HEK293 (cell line): Measurements from ENCODE around the gene AXIN1.

Experiments used
- CTCF ChIA-PET: fragments of 350-600 bp; formaldehyde crosslinking; extraction: SDS; loops from one replicate; lab custom pipeline; 2021; ENCODE audit warnings: antibody characterized with exemption; lab: Yijun Ruan, JAX
- POLR2A ChIA-PET: fragments of 300-600 bp; formaldehyde crosslinking; extraction: SDS; loops from one replicate; lab custom pipeline; 2020; ENCODE audit warnings: antibody characterized with exemption, inconsistent platforms; lab: Yijun Ruan, JAX
- H3K27ac ChIP-seq: fragments of 200-500 bp; sonication (Bioruptor generic); 2 replicates; pipeline ENCODE4 v1.5.1; 2014; ENCODE audit warnings: low read depth, low read length, control low read depth, inconsistent platforms; ENCODE audit errors: extremely low read depth
- H3K36me3 ChIP-seq, 2 experiments: fragments of 200-500 bp in 1 of 2; sonication (Bioruptor generic) in 1 of 2; 1 replicate in 1 of 2; 2 replicates in 1 of 2; pipeline ENCODE4 v1.5.1; 2014 to 2017; ENCODE audit warnings: inconsistent platforms in 2 of 2, low read length in 2 of 2; ENCODE audit not compliant: control insufficient read depth in 2 of 2, insufficient read depth in 1 of 2
- H3K4me1 ChIP-seq: fragments of 200-500 bp; sonication (Bioruptor generic); 2 replicates; pipeline ENCODE4 v1.5.1; 2014; ENCODE audit warnings: mild to moderate bottlenecking, low read length, inconsistent platforms; ENCODE audit not compliant: control insufficient read depth, insufficient read depth
- H3K4me3 ChIP-seq: 2 replicates; pipeline ENCODE4 v1.5.1; 2011; ENCODE audit warnings: low read depth, mild to moderate bottlenecking, control low read depth, low read length, moderate library complexity
- H3K9me3 ChIP-seq: fragments of 200-500 bp; sonication (Bioruptor generic); 2 replicates; pipeline ENCODE4 v1.5.1; 2014; ENCODE audit warnings: low read depth, low read length, inconsistent platforms; ENCODE audit not compliant: control insufficient read depth, insufficient read depth
- BCL11B ChIP-seq: fragments of 450-650 bp; formaldehyde crosslinking; IDR thresholded peaks from 2 replicates; pipeline ENCODE4 v1.5.1; 2016; ENCODE audit warnings: low read depth, missing biosample characterization, missing genetic modification characterization
- HIC1 ChIP-seq: fragments of 450-650 bp; formaldehyde crosslinking; IDR thresholded peaks from 2 replicates; pipeline ENCODE4 v1.5.1; 2016; ENCODE audit warnings: missing biosample characterization, missing genetic modification characterization
- IKZF3 ChIP-seq: fragments of 450-650 bp; IDR thresholded peaks from 2 replicates; pipeline ENCODE4 v1.5.0; 2018; ENCODE audit warnings: missing biosample characterization, mild to moderate bottlenecking, missing genetic modification characterization, moderate library complexity
- KLF9 ChIP-seq: fragments of 450-650 bp; formaldehyde crosslinking; IDR thresholded peaks from 2 replicates; pipeline ENCODE4 v1.5.1; 2016; ENCODE audit warnings: missing biosample characterization, missing genetic modification characterization, low read depth
- ZEB2 ChIP-seq: fragments of 450-650 bp; formaldehyde crosslinking; IDR thresholded peaks from 2 replicates; pipeline ENCODE4 v1.5.1; 2016; ENCODE audit warnings: missing biosample characterization, missing genetic modification characterization
- ZNF169 ChIP-seq: fragments of 450-650 bp; formaldehyde crosslinking; IDR thresholded peaks from 2 replicates; pipeline ENCODE4 v1.5.1; 2016; ENCODE audit warnings: missing biosample characterization, missing genetic modification characterization
- ZNF223 ChIP-seq: fragments of 450-650 bp; formaldehyde crosslinking; IDR thresholded peaks from 2 replicates; pipeline ENCODE4 v1.5.1; 2016; ENCODE audit warnings: missing biosample characterization, missing genetic modification characterization
- ZNF398 ChIP-seq: fragments of 450-650 bp; formaldehyde crosslinking; IDR thresholded peaks from 2 replicates; pipeline ENCODE4 v1.5.1; 2017; ENCODE audit warnings: missing biosample characterization, missing genetic modification characterization
- ZNF558 ChIP-seq: fragments of 450-650 bp; formaldehyde crosslinking; IDR thresholded peaks from 2 replicates; pipeline ENCODE4 v1.5.1; 2016; ENCODE audit warnings: missing biosample characterization, missing genetic modification characterization
- ZNF571 ChIP-seq: fragments of 450-650 bp; formaldehyde crosslinking; IDR thresholded peaks from 2 replicates; pipeline ENCODE4 v1.5.0; 2017; ENCODE audit warnings: missing biosample characterization, missing genetic modification characterization
- ZNF610 ChIP-seq: fragments of 450-650 bp; formaldehyde crosslinking; IDR thresholded peaks from 2 replicates; pipeline ENCODE4 v1.5.1; 2016; ENCODE audit warnings: missing biosample characterization, missing genetic modification characterization, borderline replicate concordance
- ZNF645 ChIP-seq: fragments of 450-650 bp; formaldehyde crosslinking; IDR thresholded peaks from 2 replicates; pipeline ENCODE4; 2016; ENCODE audit warnings: missing biosample characterization, missing genetic modification characterization
- ZNF777 ChIP-seq: fragments of 450-650 bp; formaldehyde crosslinking; IDR thresholded peaks from 2 replicates; pipeline ENCODE4 v1.5.1; 2017; ENCODE audit warnings: missing biosample characterization, missing genetic modification characterization, borderline replicate concordance
- ZSCAN16 ChIP-seq: fragments of 450-650 bp; formaldehyde crosslinking; IDR thresholded peaks from 2 replicates; pipeline ENCODE4 v1.5.1; 2016; ENCODE audit warnings: missing biosample characterization, missing genetic modification characterization
- TF ChIP-seq, protein P1 (sequence below): fragments of 450-650 bp; formaldehyde crosslinking; IDR thresholded peaks from 2 replicates; pipeline ENCODE4 v1.5.1; 2016; ENCODE audit warnings: missing biosample characterization, missing genetic modification characterization
- TF ChIP-seq, protein P2 (sequence below): sonication (generic); formaldehyde crosslinking; IDR thresholded peaks from 2 replicates; pipeline ENCODE4 v1.8.1; 2022; ENCODE audit warnings: mild to moderate bottlenecking, moderate library complexity, missing genetic modification reagents
- TF ChIP-seq, protein P3 (sequence below): fragments of 450-650 bp; formaldehyde crosslinking; optimal IDR thresholded peaks from 2 replicates; pipeline ENCODE3; 2016; ENCODE audit warnings: missing biosample characterization, mild to moderate bottlenecking, missing genetic modification characterization

The AXIN1 gene

DNA sequence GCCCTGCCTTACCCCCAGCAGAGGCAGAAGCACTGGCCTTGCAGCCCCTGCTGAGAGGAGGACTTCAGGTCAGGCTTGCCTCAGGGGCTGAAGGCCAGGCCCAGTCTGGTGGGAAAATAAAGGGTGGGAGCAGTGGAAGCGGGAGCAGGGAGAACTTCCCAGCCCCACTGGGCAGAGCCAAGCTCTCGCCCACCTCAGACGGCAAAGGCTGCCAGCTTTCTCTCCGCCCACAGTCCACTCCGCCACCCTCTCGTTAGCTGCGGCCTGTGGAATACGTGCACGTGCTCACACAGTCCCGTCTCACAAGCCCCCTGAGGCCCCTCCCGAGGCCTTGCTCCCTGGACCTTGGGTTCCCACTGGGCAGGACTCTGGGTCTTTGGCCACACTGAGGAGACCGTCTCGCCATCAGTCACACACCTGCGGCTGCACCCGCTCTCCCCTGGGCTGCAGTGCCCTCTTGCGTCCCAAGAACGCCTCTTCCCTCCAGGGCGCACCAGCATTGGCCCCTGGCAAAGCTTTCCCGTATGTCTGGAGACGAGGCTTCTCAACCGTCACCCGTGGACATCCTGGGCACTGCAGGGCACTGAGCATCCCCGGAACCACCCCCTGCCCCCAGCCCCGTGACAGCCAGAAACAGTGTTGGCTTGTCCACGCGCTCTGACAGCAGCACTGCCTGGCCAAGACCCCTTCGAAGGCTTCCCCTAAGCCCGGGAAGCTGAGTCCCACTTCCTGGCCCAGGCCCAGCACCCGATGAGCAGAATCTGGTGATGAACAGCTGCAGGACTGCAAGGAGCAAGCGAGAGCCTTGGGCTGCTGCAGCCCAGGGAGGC is 9.6 kb upstream of the AXIN1 start (continued):
- TF ChIP-seq ZNF398 (tag by site-specific recombination) (no peak), ZNF610 (no peak), ZNF645 (tag by site-specific recombination) (no peak), ZNF571 (tag by site-specific recombination) (no peak), ZEB2 (tag by site-specific recombination) (0 out of 2 replicates have a peak, but pooled peaks have one; percentile 55), ZNF777 (peak; percentile 21; the same call in 1 of the 2 replicates), IKZF3 (tag by site-specific recombination) (no peak), ZNF169 (tag by site-specific recombination) (no peak)
- TF ChIP-seq, protein P1, sequence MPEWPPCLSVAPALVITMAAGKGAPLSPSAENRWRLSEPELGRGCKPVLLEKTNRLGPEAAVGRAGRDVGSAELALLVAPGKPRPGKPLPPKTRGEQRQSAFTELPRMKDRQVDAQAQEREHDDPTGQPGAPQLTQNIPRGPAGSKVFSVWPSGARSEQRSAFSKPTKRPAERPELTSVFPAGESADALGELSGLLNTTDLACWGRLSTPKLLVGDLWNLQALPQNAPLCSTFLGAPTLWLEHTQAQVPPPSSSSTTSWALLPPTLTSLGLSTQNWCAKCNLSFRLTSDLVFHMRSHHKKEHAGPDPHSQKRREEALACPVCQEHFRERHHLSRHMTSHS (tag by site-specific recombination): no peak
- TF ChIP-seq, all 188 proteins: peak for 18

DNA sequence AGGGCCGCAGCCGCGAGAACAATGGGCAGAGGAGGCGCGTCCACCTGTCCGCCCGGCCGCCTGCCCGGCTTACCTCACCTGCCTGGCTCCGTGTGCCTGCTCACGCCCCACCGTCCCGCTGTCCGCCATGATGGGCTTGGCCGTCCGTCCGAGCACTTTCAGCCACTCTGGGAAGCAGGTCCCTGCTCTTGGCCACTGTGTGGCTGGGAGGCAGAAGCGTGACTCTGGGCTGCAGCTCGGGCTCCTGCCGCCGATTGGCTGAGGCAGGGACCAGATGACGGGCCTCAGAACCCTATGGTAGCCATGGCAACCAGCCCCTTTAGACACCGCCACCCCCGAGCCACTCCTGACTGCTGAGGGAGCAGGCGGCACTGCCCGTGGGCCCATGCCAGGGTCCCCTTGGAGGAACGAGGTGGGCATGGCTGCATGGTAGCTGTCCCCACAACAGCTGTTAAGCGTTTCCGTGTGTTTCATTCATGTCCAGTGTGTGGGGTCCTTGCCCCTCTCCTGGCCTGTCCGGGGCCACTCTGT is 8.9 kb upstream of the AXIN1 start:
- no peaks in the 10 kb centered on the region for H3K9me3 ChIP-seq
- peaks cover 0 to 5% of the 10 kb centered on the region in 2 experiments; a peak in 1 of 3 replicates for H3K36me3 ChIP-seq
- H3K4me1 ChIP-seq: no peaks in the 10 kb centered on the region; the same call in 1 of the 2 replicates
- CTCF ChIA-PET: interaction anchor here (0.7 to 5.9 kb wide), 14 partner anchors 10 to 296 kb away, joined by 3 to 70 read pairs (median 6); partner anchors contain the start of genes AXIN1 and RHBDF1
- TF ChIP-seq HIC1 (tag by site-specific recombination): peak; percentile 41; the same call in 1 of the 2 replicates
- TF ChIP-seq BCL11B (tag by site-specific recombination): no peak
- TF ChIP-seq, all 188 proteins: peak for 1
- H3K27ac ChIP-seq: no peak overlapping the region
- no peak overlapping the region for H3K4me3 ChIP-seq
- POLR2A ChIA-PET: interaction anchor here (1.0 kb wide), 1 partner anchor 82 kb away, joined by 4 read pairs; no protein-coding TSS in a partner anchor

- H3K4me3 ChIP-seq: no peak overlapping the region
- H3K9me3 ChIP-seq: no peaks in the 10 kb centered on the region
- CTCF ChIA-PET: interaction anchor here (0.6 to 5.9 kb wide), 8 partner anchors 12 to 1187 kb away, joined by 3 to 70 read pairs (median 14); no protein-coding TSS in a partner anchor
- TF ChIP-seq KLF9 (no peak), ZNF777 (no peak), ZNF558 (no peak), ZSCAN16 (tag by site-specific recombination) (no peak), ZNF223 (tag by site-specific recombination) (no peak)
- TF ChIP-seq, protein P2, sequence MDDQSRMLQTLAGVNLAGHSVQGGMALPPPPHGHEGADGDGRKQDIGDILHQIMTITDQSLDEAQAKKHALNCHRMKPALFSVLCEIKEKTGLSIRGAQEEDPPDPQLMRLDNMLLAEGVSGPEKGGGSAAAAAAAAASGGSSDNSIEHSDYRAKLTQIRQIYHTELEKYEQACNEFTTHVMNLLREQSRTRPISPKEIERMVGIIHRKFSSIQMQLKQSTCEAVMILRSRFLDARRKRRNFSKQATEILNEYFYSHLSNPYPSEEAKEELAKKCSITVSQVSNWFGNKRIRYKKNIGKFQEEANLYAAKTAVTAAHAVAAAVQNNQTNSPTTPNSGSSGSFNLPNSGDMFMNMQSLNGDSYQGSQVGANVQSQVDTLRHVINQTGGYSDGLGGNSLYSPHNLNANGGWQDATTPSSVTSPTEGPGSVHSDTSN (CRISPR knock-in tag): no peak
- TF ChIP-seq, protein P3, sequence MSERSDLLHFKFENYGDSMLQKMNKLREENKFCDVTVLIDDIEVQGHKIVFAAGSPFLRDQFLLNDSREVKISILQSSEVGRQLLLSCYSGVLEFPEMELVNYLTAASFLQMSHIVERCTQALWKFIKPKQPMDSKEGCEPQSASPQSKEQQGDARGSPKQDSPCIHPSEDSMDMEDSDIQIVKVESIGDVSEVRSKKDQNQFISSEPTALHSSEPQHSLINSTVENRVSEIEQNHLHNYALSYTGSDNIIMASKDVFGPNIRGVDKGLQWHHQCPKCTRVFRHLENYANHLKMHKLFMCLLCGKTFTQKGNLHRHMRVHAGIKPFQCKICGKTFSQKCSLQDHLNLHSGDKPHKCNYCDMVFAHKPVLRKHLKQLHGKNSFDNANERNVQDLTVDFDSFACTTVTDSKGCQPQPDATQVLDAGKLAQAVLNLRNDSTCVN: peak; percentile 18
- no peaks in the 10 kb centered on the region for H3K4me1 ChIP-seq
- H3K36me3 ChIP-seq: no peaks in the 10 kb centered on the region
- H3K27ac ChIP-seq: no peak overlapping the region
- POLR2A ChIA-PET: no interaction called here
Measured at GRCh38 chr16:360698-361336, 8.3 kb upstream of the AXIN1 start.
